ENCODE measurements around the gene PAN2. TPM values are rescaled to one million over a fixed set of nuclear protein-coding genes. Genes with fewer than 3 reads are reported as not detected.

Gene PAN2
- total and polyA plus RNA-seq, 2 donors from 2014 or later, result 27.1 to 83.0 TPM

GRCh38 chr12:56333197-56333678 lies 562 bp downstream of the PAN2 start:
- no peak for FAIRE-seq
- Histone ChIP-seq H3K27ac (ENCODE audit: low read depth in 2 of 2, low read length in 2 of 2) (peak overlapping the region; percentile 88 to 97), H3K36me3 (ENCODE audit: control insufficient read depth in 2 of 3, insufficient read depth in 3 of 3, low read length in 3 of 3) (no peaks in the 10 kb centered on the region), H3K27me3 (ENCODE audit: control insufficient read depth, insufficient read depth, low read length) (no peaks in the 10 kb centered on the region), H3K9ac (ENCODE audit: low read length in 3 of 3) (peak overlapping the region; percentile 73 to 91 (median 85)), H3K9me3 (ENCODE audit: control insufficient read depth in 2 of 3, insufficient read depth in 1 of 3, low read length in 3 of 3) (no peaks in the 10 kb centered on the region), H3K4me1 (ENCODE audit: control insufficient read depth in 2 of 3, insufficient read depth in 2 of 3, low read depth in 1 of 3, low read length in 3 of 3) (peaks cover 0 to 7% (median 6%) of the 10 kb centered on the region in 3 donors), H3K4me3 (ENCODE audit: low read length in 3 of 3) (peak overlapping the region; percentile 80 to 93 (median 87))
- intact Hi-C loops (cut with DNase I), result no loop called here
- no peak for DNase-seq
- no peak for TF ChIP-seq CTCF (IDR thresholded peaks at IDR 0.05; ENCODE audit: borderline replicate concordance, extremely low read depth, insufficient read depth)

GRCh38 chr12:56332512-56333196 lies 1.1 kb downstream of the PAN2 start:
- DNase-seq (no peak), FAIRE-seq (no peak)
- peaks cover 0 to 7% (median 6%) of the 10 kb centered on the region in 3 donors for H3K4me1 ChIP-seq (ENCODE audit: control insufficient read depth in 2 of 3, insufficient read depth in 2 of 3, low read depth in 1 of 3, low read length in 3 of 3)
- TF ChIP-seq CTCF (IDR thresholded peaks at IDR 0.05; ENCODE audit: borderline replicate concordance, extremely low read depth, insufficient read depth), result no peak
- H3K36me3 ChIP-seq (ENCODE audit: control insufficient read depth in 2 of 3, insufficient read depth in 3 of 3, low read length in 3 of 3), result peaks cover 0 to 5% (median 3%) of the 10 kb centered on the region in 3 donors
- H3K9me3 ChIP-seq (ENCODE audit: control insufficient read depth in 2 of 3, insufficient read depth in 1 of 3, low read length in 3 of 3), result no peaks in the 10 kb centered on the region
- intact Hi-C loops (cut with DNase I), result no loop called here
- peak overlapping the region; percentile 88 to 97 for H3K27ac ChIP-seq (ENCODE audit: low read depth in 2 of 2, low read length in 2 of 2)
- peak overlapping the region in 2 of 3 donors; percentile 73 to 91 for H3K9ac ChIP-seq (ENCODE audit: low read length in 3 of 3)
- H3K4me3 ChIP-seq (ENCODE audit: low read length in 3 of 3), result peak overlapping the region; percentile 80 to 93 (median 87)
- no peaks in the 10 kb centered on the region for H3K27me3 ChIP-seq (ENCODE audit: control insufficient read depth, insufficient read depth, low read length)

- Histone ChIP-seq H3K9ac (ENCODE audit: low read length in 3 of 3) (no peak overlapping the region), H3K27me3 (ENCODE audit: control insufficient read depth, insufficient read depth, low read length) (no peaks in the 10 kb centered on the region), H3K4me3 (ENCODE audit: low read length in 3 of 3) (no peak overlapping the region), H3K27ac (ENCODE audit: low read depth in 2 of 2, low read length in 2 of 2) (no peak overlapping the region), H3K4me1 (ENCODE audit: control insufficient read depth in 2 of 3, insufficient read depth in 2 of 3, low read depth in 1 of 3, low read length in 3 of 3) (peaks cover 0 to 7% (median 6%) of the 10 kb centered on the region in 3 donors), H3K36me3 (ENCODE audit: control insufficient read depth in 2 of 3, insufficient read depth in 3 of 3, low read length in 3 of 3) (peaks cover 3 to 19% (median 11%) of the 10 kb centered on the region in 3 donors), H3K9me3 (ENCODE audit: control insufficient read depth in 2 of 3, insufficient read depth in 1 of 3, low read length in 3 of 3) (no peaks in the 10 kb centered on the region)
- no peak for DNase-seq
- no peak for FAIRE-seq
- intact Hi-C loops (cut with DNase I), result no loop called here
- TF ChIP-seq CTCF (IDR thresholded peaks at IDR 0.05; ENCODE audit: borderline replicate concordance, extremely low read depth, insufficient read depth), result no peak
Measured at GRCh38 chr12:56330936-56331490, 2.8 kb downstream of the PAN2 start.

Measured in kidney (tissue), 14 donors.